ENCODE measurements around the gene ACVRL1.

Gene ACVRL1

GRCh38 chr12:51962737-51963136, 55.4 kb downstream of the ACVRL1 start:
- Histone ChIP-seq H3K27me3 (ENCODE audit: insufficient read depth, low read length) (no peaks in the 10 kb centered on the region), H3K36me3 (ENCODE audit: insufficient read depth, low read depth, low read length) (peaks cover 13% of the 10 kb centered on the region), H3K4me1 (ENCODE audit: insufficient read depth, low read length) (no peaks in the 10 kb centered on the region), H3K9me3 (ENCODE audit: insufficient read depth, low read depth, low read length) (no peaks in the 10 kb centered on the region), H3K9ac (ENCODE audit: low read depth, low read length) (no peak overlapping the region), H3K4me3 (ENCODE audit: low read length) (no peak overlapping the region), H3K27ac (ENCODE audit: low read length) (no peak overlapping the region)

DNA sequence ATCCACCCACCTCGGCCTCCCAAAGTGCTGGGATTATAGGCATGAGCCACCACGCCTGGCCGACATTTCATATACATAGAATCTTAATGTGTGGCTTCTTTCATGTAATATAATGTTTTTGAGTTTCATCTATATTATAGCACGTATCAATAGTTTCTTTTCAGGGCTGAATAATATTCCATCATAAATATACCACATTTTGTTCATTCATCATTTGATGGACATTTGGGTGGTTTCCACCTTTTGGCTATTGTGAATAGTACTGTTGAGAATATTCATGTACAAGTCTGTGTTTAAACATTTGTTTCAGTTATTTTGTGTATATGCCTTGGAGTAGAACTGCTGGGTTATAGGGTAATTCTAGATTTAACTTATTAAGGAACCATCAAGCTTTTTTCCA, 56.2 kb downstream of the ACVRL1 start:
- Histone ChIP-seq H3K27me3 (ENCODE audit: insufficient read depth, low read length) (no peaks in the 10 kb centered on the region), H3K4me3 (ENCODE audit: low read length) (no peak overlapping the region), H3K9me3 (ENCODE audit: insufficient read depth, low read depth, low read length) (no peaks in the 10 kb centered on the region), H3K9ac (ENCODE audit: low read depth, low read length) (no peak overlapping the region), H3K36me3 (ENCODE audit: insufficient read depth, low read depth, low read length) (peaks cover 13% of the 10 kb centered on the region), H3K27ac (ENCODE audit: low read length) (no peak overlapping the region), H3K4me1 (ENCODE audit: insufficient read depth, low read length) (no peaks in the 10 kb centered on the region)

DNA sequence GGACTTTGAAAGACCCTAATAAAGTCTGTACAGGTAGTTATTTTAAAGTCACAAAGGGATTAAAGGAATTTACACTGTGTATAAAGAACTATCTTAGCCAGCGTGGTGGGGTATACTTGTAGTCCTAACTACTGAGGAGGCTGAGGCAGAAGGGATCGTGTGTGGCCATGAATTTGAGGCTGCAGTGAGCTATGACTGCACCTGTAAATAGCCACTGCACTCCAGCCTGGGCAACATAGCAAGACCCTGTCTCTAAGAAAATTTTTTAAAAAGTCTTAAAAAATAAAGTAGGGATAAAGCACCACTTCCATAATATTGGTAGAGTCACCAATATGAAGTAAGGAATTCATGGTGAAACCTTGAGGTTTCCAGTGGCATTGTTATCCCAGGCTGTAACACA, 62.3 kb downstream of the ACVRL1 start:
- Histone ChIP-seq H3K4me1 (ENCODE audit: insufficient read depth, low read length) (peaks cover 11% of the 10 kb centered on the region), H3K9me3 (ENCODE audit: insufficient read depth, low read depth, low read length) (no peaks in the 10 kb centered on the region), H3K27ac (ENCODE audit: low read length) (no peak overlapping the region), H3K36me3 (ENCODE audit: insufficient read depth, low read depth, low read length) (no peaks in the 10 kb centered on the region), H3K9ac (ENCODE audit: low read depth, low read length) (no peak overlapping the region), H3K4me3 (ENCODE audit: low read length) (no peak overlapping the region), H3K27me3 (ENCODE audit: insufficient read depth, low read length) (no peaks in the 10 kb centered on the region)

- Histone ChIP-seq H3K9me3 (ENCODE audit: insufficient read depth, low read depth, low read length) (no peaks in the 10 kb centered on the region), H3K27me3 (ENCODE audit: insufficient read depth, low read length) (no peaks in the 10 kb centered on the region), H3K9ac (ENCODE audit: low read depth, low read length) (no peak overlapping the region), H3K4me3 (ENCODE audit: low read length) (no peak overlapping the region), H3K27ac (ENCODE audit: low read length) (no peak overlapping the region), H3K4me1 (ENCODE audit: insufficient read depth, low read length) (peaks cover 17% of the 10 kb centered on the region), H3K36me3 (ENCODE audit: insufficient read depth, low read depth, low read length) (peaks cover 9% of the 10 kb centered on the region)
These were observed 63.8 kb downstream of the ACVRL1 start for GRCh38 chr12:51970904-51971646.

- Histone ChIP-seq H3K4me1 (ENCODE audit: insufficient read depth, low read length) (peaks cover 17% of the 10 kb centered on the region), H3K4me3 (ENCODE audit: low read length) (no peak overlapping the region)
These were observed 64.5 kb downstream of the ACVRL1 start for GRCh38 chr12:51971679-51972421.

GRCh38 chr12:51972422-51972812, 65.1 kb downstream of the ACVRL1 start:
- Histone ChIP-seq H3K27me3 (ENCODE audit: insufficient read depth, low read length) (no peaks in the 10 kb centered on the region), H3K9me3 (ENCODE audit: insufficient read depth, low read depth, low read length) (no peaks in the 10 kb centered on the region), H3K9ac (ENCODE audit: low read depth, low read length) (no peak overlapping the region), H3K27ac (ENCODE audit: low read length) (no peak overlapping the region), H3K4me3 (ENCODE audit: low read length) (no peak overlapping the region), H3K36me3 (ENCODE audit: insufficient read depth, low read depth, low read length) (peaks cover 22% of the 10 kb centered on the region), H3K4me1 (ENCODE audit: insufficient read depth, low read length) (peaks cover 17% of the 10 kb centered on the region)

More at GRCh38 chr12:51971679-51972421, 64.5 kb downstream of the ACVRL1 start:
- Histone ChIP-seq H3K27me3 (ENCODE audit: insufficient read depth, low read length) (no peaks in the 10 kb centered on the region), H3K9ac (ENCODE audit: low read depth, low read length) (no peak overlapping the region), H3K9me3 (ENCODE audit: insufficient read depth, low read depth, low read length) (no peaks in the 10 kb centered on the region), H3K36me3 (ENCODE audit: insufficient read depth, low read depth, low read length) (peaks cover 17% of the 10 kb centered on the region), H3K27ac (ENCODE audit: low read length) (no peak overlapping the region)

- Histone ChIP-seq H3K27me3 (ENCODE audit: insufficient read depth, low read length) (no peaks in the 10 kb centered on the region), H3K27ac (ENCODE audit: low read length) (no peak overlapping the region), H3K36me3 (ENCODE audit: insufficient read depth, low read depth, low read length) (peaks cover 25% of the 10 kb centered on the region), H3K9me3 (ENCODE audit: insufficient read depth, low read depth, low read length) (no peaks in the 10 kb centered on the region), H3K4me3 (ENCODE audit: low read length) (no peak overlapping the region), H3K4me1 (ENCODE audit: insufficient read depth, low read length) (peaks cover 17% of the 10 kb centered on the region), H3K9ac (ENCODE audit: low read depth, low read length) (no peak overlapping the region)
These were observed 65.6 kb downstream of the ACVRL1 start for GRCh38 chr12:51972849-51973273.

Data from iPS-20b (cell line).